AG09319 (cell line): Measurements from ENCODE around the gene USP11.

Source experiments
- DNase-seq: peaks from one replicate; pipeline ENCODE4 v3.0.0-alpha.2; 2010; ENCODE audit warnings: low read depth; ENCODE audit errors: extremely low read depth
- CTCF ChIP-seq: IDR thresholded peaks from 2 replicates; pipeline ENCODE4 v1.5.1; 2011; ENCODE audit warnings: low read depth, mild to moderate bottlenecking, inconsistent platforms, low read length, moderate library complexity

Gene USP11

GRCh38 chrX:47190445-47191269 lies 42.2 kb upstream of the USP11 start:
- TF ChIP-seq CTCF = no peak
- DNase-seq = peak; percentile 84

- no peak for DNase-seq
Measured at GRCh38 chrX:47191331-47191730, 41.5 kb upstream of the USP11 start.

GRCh38 chrX:47191806-47192401 lies 40.9 kb upstream of the USP11 start:
- no peak for DNase-seq
- no peak for TF ChIP-seq CTCF

More at GRCh38 chrX:47191331-47191730, 41.5 kb upstream of the USP11 start:
- TF ChIP-seq CTCF = no peak

GRCh38 chrX:47193475-47194193 lies 39.2 kb upstream of the USP11 start, which contains the start of gene UBA1:
UBA1 (plus strand) TSS chrX:47193829; CDS start chrX:47198803, 4,974 bp downstream.
- DNase-seq = peak; percentile 92

GRCh38 chrX:47194194-47194787 lies 38.5 kb upstream of the USP11 start:
- no peak for TF ChIP-seq CTCF
- no peak for DNase-seq

More at GRCh38 chrX:47193475-47194193, 39.2 kb upstream of the USP11 start, which contains the start of gene UBA1:
- peak; percentile 76 for TF ChIP-seq CTCF

- DNase-seq = no peak
- no peak for TF ChIP-seq CTCF
Measured at GRCh38 chrX:47196098-47196497, 36.7 kb upstream of the USP11 start.
